HG02571 (cell line): ENCODE results near the gene ZFC3H1.

Experiments
- ATAC-seq: cut with Tn5 transposase; IDR thresholded peaks from one replicate; pipeline ENCODE4 v1.9.1; 2021; ENCODE audit warnings: mild to moderate bottlenecking, moderate library complexity; ENCODE audit not compliant: unreplicated experiment

The ZFC3H1 gene

DNA sequence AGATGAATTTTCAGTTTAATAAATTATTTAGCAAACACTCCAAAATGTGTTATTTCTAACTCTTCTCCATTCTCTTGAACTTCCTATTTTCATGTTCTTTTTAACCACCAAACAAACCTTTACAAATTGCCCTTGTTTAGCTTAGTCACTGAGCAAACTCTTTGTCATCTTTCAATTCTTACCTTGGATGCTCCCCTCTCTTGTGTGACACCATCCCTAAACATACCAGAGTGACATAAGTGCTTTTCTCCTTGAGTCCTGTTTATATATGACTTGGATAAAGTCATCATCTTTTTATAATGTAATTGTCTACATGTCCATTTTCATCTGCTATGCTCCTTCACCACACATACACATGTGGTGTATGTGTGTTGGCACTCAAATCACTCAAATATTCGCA is 18.8 kb upstream of the ZFC3H1 start:
- no peak for ATAC-seq

DNA sequence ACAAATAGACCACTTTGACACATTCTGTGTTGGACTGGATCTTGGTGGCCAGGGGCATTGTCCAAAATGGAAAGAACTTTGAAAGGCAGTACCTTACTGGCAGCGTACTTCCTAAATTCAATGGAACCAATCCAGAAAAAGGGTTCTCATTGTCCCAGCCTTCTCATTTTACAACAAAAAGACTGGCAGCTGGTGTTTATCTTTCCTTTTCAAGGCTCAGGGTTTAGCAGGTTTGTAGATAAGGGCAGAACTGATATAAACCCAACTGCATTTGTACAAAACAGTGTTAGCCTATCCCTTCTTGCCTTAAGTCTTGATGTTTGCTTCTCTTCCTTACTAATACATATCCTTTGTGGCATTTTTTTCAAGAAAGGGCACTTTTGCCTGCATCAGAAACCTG is 8.2 kb upstream of the ZFC3H1 start:
- no peak for ATAC-seq

DNA sequence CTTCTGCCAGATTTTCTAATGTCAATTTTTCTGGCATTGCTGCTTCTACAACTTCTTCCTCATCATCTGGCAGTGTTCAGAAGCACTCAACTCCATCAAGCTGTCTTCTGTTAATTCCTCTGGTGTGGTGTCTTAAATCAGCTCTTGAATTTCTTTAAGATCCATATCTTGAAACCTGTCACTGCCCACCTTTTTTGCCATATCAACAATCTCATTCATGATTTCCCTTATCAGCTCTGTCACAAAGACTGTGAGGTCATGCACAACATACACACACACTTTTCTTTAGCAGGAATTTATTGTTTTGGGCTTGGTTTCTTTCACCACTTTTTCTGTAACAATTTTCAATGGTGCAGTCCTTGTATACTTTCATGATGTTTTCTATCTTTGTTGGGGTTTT is 7.7 kb upstream of the ZFC3H1 start:
- ATAC-seq: no peak

DNA sequence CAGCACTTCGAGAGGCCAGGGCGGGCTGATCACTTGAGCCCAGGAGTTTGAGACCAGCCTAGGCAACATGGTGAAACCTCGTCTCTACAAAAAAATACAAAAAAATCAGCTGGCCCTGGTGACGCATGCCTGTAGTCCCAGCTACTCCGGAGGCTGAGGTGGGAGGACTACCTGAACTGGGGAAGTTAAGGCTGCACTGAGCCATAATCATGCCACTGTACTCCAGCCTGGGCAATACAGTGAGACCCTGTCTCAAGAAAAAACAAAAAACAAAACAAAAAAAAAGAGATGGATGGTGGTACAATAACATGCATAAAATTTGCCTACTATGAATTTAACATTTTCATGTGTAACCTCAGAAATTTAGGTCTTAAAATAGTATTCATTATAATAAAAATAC is 2.6 kb upstream of the ZFC3H1 start:
- ATAC-seq: no peak

DNA sequence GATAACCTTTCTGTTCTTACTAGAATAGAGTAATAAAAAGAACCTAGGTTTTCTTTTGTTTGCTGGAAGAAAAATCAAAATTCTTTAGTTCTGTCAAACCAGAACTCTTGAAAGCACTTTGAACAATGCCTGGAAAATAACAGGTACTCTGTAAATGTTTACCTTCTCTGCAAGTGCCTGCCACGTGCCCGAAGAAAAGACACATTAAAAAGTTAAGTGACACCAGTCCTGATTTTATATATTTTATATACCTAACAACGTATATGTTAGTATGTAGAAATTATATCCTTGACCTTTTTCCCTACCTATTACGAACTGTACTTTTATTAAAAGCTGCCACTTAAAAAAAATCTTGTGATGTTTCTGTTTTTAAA is 1.4 kb upstream of the ZFC3H1 start:
- ATAC-seq: no peak

DNA sequence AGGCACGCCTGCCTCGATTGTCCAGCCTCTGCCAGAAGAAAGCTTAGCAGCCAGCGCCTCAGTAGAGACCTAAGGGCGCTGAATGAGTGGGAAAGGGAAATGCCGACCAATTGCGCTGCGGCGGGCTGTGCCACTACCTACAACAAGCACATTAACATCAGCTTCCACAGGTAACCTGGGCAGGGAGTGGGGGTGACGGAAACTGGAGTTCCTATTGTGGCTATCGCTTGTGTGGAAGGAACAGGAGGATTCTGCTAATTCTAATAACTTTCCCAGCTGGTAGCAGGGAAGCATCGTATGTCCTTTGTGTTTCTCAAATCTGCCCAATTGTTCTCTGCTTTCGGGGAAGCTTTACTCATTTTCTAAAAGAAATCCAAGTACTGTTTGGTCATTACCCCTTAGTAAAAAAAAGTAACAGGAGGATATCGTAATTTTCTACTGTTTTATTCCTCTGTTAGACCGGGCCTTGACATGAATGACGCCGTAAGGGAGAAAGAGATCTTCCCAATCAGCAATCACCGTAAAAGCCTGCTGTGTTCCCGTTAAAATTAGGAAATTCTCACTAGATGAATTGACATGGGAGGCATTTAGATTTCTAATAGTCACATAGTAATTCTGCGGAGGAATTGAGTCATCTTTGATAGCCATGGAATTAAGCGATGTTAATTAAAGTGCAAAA is 902 bp upstream of the ZFC3H1 start:
- ATAC-seq: no peak

DNA sequence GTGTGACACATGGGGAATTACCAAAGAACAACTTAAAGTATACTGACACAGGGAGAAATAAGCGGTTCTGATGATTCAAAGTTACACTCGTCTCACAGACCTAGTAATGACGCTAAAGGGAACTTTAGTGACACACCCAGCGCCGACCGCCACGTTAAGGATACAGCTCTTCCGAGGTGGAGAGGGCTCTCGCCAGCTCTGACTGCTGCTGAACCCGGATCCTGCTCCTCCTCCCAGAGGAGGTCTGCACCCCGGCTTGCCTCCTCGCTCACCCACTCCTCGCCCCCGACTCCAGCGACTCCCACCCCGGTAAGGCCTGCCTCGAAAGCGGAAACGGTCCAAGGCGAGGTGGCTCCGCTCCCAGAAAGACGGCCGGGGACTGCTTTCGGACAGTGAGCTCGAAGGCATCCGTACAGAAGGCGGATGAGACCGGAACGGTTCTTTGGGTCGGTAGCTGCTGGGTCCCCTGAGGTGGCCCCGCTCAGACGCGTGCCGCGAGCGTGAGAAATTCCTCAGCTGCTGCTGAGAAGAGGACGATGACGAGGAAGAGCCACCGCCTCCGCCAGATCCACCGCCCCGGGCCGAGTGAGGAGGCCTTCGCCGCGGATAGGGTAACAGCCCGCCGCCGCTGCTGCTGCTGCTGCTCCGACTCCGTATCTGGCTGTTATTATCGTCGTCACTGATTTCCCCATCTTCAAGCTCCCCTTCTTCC is 643 bp downstream of the ZFC3H1 start:
- ATAC-seq: peak; percentile 22

DNA sequence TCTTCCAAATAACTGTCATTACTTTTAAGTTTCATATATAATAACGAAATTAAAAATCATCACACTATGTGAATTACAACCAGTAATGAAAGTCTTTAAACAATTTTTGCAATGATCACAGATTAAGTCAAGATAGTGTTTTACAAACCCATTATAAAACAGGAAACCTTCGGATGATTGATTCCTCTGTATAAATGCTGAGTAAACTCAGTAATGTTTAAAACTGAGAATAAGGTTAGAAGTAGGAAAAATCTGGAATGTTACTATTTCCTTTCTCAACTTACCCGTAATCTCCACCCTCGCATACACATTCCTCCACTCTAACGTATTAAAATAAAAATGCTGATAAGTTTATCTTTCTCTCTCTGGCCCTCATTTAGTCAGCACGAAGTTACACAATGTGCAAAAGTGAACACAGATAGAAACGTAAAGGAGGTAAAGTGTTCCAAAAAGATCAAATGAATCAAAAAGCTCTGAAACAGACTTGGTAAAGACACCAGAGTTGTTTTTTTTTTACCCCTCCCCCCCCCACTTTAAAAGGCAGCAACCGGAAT is 1.6 kb downstream of the ZFC3H1 start:
- no peak for ATAC-seq

DNA sequence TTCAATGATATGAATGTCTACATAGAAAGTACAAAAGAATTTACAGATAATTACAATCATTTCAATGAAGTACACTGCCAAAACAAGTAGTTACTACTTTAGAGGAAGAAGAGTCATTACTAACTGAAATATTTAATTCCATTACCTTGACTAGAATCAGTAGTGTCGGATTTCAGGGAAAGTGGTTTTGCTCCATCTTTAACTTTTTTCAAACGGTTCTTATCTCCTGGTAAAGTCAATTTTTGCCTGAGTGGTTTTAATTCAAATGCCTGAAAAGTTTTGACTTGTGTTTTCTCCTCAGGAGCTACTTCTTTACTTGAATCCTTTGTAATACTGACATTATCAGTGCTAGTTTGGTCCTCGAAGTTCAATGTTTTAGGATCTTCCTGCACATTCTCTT is 6.9 kb downstream of the ZFC3H1 start:
- ATAC-seq: no peak

DNA sequence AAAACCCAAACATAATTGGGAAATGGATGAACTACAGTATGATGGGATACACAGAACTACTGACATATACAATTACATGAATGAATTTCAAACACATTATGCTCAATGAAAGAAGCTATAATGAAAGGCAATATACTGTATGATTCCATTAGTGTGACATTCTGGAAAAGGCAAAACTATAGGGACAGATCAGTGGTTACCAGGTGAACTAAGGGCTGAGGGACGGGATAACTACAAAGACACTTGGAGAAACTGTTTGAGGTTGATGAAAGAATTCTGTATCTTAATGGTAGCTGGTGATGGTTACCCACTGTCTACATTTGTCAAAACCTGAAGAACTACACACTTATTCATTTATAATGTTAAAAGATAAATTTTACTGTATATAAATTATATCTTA is 7.7 kb downstream of the ZFC3H1 start:
- no peak for ATAC-seq

DNA sequence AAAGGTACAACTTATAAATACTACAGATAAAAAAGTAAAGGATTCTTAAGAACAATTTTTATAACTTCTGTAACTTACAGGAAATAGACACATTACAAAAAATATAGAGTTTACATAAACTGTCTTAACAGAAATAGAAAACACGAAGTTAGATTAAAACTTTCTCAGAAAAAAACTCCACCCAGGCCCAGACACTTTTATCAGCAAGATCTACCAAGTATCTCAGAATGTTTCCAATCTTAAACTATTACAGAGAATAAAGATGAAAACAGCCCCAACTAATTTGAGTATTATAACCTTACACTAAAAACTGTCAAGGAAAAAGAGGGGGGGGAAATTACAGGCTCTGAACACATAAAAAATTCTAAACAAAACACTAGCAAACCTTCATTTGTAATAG is 8.2 kb downstream of the ZFC3H1 start:
- ATAC-seq: no peak

DNA sequence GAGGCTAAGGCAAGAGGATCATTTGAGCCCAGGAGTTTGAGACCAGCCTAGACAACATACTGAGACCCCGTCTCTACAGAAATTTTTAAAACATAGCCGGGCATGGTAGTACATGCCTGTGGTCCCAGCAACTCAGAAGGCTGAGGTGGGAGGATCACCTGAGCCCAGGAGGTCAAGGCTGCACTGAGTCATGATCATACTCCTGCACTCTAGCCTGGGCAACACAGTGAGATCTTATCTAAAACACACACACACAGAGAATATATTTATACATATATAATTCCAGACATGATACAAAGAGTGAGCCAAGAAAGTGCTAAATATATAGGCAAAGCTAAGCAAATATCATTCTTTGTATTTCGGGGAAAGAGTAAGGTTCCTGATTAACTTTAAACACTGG is 9.4 kb downstream of the ZFC3H1 start:
- no peak for ATAC-seq

DNA sequence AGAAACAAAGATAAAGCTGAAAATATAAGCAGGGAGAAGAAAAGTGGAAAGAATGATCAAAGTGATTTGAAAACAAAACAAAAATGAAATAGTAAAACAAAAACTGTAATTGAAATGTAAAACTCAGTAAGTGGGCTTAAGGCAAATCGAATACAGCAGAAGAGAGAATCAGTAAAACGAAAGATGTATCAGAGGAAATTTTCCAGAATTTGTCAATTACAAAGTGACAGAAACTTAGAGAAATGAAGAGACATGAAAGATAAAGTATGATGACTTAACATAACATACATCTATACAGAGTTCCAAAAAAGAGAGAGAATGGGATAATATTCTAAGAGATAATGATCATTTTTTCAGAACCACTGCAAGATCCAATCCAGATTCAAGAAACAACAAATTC is 10.5 kb downstream of the ZFC3H1 start:
- no peak for ATAC-seq

DNA sequence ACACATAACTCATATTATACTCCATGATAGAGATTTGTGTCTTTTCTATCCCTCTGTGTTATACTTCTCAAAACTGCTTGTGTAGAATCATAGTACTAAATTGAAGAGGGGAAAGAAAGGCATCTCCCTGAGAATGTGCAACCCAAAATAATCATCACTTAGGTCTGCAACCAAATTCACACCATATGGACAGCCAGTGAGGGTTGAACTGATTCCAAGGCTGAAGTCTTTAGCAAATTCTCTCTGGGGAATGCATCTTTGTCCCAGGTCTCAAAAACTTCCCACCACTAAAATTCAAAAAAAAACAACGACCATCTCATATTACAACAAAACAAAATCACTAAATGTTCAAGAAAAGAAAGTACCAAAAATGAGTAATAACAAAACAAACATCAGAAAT is 11.0 kb downstream of the ZFC3H1 start:
- ATAC-seq: no peak

DNA sequence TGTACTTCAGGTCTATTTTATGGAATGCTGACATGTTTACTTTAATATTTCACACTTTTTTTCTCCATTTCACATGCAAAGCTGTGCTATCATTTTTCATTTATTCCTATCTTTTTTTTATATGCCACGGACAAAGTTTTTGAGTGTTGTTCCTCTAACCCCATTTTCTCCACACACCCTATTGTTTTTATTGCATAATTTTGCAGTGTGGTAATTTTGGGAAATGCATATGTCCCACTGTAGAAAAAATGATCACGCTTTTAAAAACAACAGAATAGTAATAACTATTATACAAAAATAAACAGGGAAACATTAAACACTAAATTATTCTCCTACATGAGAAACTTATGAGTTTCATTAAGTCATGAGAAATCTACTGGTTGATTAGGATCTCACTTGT is 14.2 kb downstream of the ZFC3H1 start:
- no peak for ATAC-seq

DNA sequence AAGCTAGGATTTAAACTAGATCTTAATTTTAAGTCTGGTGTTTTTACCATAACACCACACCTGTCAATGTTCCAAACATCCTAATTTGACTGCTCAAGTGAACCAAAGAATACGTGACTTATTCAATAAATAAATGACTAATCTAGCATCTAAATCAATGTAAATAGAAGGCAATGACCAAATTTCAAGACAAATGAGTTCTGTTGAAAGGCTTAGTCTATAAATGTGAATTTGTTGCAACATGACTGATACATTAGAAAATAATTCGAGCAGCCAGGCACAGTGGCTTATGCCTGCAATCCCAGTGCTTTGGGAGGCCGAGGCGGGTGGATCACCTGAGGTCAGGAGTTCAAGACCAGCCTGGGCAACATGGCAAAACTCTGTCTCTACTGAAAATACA is 15.1 kb downstream of the ZFC3H1 start:
- no peak for ATAC-seq

DNA sequence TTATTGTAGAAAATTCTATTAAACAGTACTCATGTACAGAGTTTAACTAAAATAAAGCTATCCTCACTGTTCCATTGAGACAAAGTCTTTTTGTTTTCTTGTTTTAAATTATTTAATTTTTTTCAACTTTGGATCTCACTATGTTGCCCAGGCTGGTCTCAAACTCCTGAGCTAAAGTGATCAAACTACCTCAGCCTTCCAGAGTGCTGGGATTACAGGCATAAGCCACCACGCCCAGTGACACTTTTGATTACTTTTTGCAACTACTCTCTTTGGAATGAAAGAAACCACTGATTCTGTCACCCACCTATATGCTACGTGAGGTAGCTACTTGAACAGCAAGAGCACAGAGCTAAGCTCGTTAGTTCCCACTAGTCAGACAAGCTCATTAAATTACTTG is 17.1 kb downstream of the ZFC3H1 start:
- no peak for ATAC-seq

DNA sequence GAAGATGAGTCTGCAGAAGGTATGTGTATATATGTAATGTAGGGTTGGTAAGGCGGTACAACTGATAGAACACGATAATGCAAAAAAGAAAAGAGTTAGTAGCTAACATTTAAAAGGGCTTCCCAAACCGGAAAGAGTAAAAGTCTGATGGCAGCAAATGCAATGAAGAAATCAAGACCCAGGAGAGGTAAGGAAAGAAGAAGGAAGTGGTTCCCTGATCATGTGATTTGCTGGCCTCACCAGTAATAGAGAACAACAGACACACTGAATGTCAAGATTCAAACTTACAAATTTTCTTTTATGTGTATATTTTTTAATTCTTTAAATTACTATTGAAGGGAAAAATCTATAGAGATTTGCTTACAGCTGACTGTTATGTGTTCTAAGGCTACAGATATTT is 18.4 kb downstream of the ZFC3H1 start:
- ATAC-seq: no peak

DNA sequence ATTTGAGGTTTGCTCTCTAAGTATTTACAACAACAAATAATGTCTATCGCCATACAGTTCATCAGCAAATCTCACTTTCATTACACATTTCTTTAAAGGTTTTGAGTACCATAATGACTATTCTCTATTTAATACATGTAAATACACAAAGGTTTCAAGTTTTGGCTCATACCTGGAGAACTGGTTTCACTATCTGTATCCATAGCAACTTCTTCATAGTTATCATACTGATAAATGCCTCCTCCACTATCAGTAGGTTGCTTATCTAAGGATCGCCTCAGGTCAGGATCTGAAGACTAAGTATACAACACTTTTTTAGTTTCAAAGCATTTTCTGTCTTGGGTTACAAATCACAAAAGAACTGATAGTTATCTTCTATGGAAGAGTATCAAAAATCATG is 21.4 kb downstream of the ZFC3H1 start:
- ATAC-seq: no peak

DNA sequence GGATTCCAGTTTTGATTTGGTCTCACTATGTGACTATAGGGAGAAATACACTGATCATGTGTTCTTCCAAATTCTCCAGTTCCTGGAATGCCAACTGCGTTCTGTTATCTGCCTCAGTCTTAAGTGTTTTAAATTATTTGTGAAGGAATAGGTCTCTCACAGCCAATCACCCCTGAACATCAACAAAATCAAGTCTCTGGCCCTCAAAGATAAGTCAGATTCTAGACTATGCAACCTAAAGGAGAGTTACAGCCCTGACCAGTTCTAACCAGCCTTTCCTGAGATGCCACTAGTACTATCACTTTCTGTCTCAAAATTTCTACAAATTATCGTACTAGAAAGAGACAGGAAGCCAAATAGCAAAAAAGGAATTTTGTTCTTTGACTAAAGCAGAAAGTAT is 22.3 kb downstream of the ZFC3H1 start:
- ATAC-seq: no peak

DNA sequence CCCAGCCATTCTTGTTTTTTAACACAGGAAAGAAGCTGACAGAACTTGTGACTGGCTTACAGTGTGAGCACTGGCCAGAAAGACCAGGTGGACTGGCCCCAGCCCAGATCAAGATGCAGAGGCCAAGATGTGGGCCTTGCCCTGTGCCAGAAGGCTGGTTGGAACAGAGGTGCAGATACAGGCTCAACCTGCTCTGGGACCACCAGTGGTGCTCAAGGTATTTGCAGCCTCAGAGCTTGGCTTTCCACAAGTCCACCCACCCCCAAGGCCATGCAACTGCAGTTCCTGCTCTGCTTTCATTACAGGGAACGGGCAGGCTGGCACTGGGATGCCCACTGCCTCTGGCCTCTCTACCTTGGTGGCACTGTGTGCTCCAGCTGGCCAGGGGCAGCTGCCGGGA is 23.3 kb downstream of the ZFC3H1 start:
- ATAC-seq: no peak

DNA sequence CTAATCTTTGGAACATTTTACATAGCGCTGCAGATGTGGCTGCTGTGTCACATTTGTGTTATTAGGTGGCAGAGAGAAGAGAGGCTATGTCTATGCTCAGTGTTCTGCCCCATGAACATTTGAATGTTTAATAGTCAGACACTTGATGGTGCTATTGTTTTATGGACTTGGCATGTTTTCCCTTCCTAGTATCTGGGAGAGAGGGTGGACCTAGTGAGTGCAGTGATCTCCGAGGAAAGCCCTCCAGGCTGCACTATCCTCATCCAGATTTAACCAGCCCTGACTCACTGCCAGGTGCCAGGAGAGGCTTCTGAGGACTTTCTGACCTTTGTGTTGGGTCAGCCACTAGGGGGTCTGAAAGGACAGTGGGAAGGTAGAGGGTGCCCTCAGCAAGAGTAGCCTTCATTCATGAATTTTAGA is 24.3 kb downstream of the ZFC3H1 start:
- no peak for ATAC-seq

DNA sequence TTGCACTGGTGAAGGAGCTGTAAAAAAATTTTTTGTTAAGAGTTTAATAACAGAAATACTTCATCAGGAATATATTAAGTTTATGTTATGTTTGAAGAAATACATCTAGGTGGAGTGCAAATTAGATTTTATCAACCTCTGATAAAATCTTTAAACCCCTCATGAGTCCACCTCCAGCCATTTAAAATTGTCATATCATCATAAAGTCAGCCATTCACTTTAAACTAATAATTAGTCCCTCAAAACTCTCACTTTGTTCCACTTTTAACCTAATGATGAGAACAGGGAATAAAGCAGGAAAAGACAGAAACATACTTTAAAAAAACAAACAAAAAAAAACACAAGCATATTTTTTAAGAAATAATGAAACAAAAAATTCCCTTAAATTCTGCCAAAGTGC is 25.1 kb downstream of the ZFC3H1 start:
- no peak for ATAC-seq
